ENCODE measurements around the gene TRABD2B.

The TRABD2B gene

DNA sequence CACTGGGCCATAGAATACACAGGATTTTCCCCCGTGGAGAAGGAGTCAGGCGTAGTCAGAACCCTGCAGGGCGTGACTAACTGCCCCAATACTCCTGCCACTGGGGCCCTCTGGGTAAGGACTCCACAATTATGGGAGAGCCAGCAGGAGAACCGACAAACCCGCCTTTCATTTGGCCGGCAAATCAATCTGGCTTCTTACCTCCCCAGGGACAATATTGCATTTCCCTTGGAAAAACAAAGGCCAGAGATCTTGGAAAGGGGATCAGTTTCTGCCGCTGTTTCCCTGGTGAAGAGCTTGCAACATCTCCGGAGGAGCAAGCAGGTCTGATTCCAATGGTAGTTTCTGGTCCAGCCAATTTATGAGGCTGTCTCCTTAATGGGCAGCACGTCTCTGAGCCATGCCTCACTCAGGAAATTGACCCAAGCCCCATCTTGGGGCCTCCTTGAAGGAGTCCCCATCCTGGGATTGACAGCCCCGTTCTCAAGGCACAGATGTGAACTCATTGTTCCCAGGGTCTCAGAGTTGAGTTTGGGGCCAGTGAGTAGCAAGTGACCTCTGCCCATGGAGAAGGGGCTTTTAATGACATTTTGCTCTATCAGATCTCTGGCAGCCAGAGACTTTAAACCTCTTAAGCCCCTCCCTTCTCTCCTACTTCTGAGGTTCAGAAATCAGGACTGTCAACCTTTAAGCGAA is 4.3 kb downstream of the TRABD2B start:
- no peak for DNase-seq (ENCODE audit: low read depth)

DNA sequence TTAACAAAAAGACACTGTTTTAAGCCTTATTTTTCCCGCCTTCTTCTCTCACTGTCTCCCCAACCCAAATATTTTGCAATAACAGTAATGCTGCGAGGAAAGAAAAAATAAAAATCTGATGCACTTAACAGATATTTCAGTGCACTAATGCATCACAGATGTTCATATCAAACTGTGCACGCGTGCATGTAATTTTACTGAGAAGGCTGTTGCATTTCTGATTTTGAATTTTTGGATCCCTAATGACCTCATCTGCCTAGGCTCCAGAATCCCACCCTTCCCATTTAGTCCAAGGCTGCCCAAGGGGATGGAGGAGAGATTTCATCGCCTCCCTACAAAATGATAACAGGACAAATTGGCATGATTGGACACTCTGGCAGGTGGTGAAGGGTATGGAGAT is 5.5 kb downstream of the TRABD2B start:
- DNase-seq (ENCODE audit: low read depth), result no peak

DNA sequence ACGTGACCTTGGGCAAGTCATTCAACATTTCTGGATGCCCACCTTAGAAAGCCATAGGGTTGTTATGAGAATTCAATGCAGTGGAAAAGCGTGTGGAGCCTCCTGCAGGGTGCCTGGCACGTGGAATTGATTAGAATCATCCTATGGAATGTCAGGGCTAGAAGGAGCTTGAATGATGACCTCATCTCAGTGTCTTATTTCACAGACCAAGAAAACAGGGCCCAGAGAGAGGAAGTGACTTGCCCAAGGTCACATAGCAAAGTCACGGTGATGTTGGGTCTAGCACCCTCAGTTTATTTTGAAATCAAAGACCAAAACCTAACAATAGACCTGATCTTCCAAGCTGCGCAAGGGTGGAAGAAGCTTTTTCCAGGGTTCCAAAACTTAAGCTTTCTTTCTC is 6.0 kb downstream of the TRABD2B start:
- DNase-seq (ENCODE audit: low read depth), result no peak

DNA sequence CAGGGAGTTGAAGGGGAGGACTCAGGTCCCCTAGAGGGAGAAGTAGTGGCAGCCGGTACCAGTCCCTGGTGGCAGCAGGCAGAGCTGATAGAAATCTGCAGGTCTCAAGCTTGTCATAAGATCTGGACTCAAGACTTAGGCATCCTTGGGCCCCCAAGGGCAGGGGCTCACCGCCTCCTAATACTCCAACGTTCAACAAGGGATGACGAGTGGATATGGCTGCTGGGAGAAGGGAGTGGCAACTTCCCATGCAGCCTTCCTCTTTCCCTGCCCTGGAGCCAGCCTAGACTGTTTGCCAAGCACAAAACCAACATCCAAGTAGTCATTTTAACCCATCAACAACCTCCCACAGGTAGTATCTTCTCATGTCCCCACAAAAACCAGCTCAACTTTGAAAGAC is 6.9 kb downstream of the TRABD2B start:
- no peak for DNase-seq (ENCODE audit: low read depth)

DNA sequence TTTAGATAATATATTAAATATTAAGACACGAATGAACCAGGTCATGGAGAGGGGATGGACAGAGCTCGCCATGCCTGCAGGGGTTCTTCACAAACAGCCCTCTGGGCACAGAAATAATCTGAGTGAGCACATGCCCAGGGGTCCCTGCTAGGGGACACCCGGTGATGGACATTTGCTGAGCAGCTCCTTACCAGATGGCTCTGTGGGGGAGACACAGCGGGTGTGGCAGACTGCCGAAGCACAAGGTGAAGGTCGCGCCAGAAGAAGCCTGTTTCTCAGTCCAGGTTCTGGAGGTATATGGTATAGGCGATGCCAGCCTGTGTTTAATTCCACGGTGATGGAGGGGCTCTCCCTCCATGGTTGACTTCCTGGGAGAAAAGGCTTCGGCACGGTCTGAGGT is 9.6 kb downstream of the TRABD2B start:
- DNase-seq (ENCODE audit: low read depth), result no peak

DNA sequence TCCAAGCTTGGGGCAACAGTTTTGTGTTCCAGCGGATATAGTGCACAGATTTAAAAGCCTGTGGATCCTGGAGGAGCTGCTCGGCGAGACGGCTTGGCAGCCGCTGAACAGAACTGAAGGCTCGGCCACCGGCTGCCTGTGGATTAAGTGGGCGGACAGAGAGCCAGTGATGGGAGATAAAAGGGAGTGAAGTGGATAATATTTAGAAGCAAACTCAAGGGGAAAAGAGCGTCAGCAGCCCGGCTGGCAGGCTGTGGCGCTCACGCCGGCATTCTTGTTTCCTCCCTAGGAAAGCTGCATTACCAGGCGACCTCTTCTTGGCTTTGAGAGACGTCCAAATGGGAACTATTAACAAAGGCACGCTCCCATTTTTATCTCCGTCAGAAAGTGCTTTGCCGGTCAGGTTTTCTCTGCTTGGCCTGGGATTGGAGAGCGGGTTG is 10.4 kb downstream of the TRABD2B start:
- DNase-seq (ENCODE audit: low read depth), result no peak

DNA sequence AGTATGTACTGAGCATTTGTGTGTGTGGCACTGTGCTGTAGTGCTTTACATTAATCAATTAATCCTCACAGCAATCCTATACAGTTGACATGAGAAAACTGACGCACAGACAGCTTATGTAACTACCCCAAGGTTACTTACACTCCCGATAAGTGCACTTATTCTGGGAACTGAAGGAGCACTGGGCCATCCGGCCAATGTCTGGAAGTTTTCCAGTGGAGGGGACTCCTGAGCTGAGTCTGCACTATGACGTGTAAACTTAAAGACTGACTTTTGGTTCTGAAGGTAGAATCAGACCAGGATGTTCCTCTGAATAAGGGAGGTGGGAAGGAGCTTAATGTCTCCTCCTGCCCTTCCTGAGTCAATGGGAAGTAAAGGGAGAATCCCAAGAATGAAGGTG is 12.2 kb downstream of the TRABD2B start:
- DNase-seq (ENCODE audit: low read depth), result no peak

DNA sequence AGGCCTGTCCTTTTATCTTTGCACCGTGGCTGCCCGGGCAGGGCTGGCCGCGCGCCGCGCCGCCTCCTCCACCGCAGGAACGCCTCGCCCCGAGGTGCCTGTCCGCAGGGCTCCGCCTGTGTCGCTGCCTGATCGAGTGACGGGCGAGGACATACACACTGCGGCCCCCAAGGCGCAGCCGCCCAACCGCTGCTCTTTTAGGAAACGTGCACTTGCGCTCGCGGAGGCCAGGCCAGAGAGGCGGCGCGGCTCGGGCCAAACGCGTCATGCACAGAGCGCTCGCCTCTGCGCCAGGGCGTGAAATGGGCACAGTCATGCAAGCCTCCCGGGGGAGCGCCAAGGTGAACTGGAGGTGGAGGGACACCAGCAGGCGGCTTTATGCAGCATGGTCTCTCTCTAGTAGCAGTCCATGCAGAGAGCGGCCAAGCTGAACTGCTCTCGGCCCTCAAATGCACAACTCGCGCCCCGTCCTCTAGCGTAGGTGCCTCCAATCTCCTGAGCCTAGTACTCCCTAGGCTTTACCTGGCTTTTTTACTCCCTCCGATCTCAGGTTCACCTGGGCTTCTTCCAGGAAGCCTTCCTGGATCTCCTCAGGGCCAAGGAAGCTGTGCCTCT is 12.9 kb downstream of the TRABD2B start:
- DNase-seq (ENCODE audit: low read depth), result no peak

DNA sequence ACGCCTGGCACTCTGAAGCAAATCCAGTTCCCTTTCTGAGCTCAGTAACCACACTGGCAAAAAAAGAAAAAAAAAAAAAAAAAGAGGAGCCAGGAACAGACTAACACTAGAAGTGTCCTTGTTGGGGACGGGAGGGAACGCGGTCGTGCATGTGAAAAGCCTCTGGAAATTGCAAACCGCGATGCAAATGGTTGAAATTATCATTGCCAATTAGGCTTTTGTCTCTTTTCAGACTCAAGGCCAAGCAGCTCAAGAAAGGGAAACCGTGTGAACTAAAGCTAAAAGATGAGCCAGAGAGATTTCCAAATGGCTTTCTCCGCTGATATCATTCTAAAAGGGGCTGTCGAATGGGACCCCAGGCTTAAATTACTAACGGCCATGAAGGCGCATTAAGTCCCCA is 13.5 kb downstream of the TRABD2B start:
- no peak for DNase-seq (ENCODE audit: low read depth)

DNA sequence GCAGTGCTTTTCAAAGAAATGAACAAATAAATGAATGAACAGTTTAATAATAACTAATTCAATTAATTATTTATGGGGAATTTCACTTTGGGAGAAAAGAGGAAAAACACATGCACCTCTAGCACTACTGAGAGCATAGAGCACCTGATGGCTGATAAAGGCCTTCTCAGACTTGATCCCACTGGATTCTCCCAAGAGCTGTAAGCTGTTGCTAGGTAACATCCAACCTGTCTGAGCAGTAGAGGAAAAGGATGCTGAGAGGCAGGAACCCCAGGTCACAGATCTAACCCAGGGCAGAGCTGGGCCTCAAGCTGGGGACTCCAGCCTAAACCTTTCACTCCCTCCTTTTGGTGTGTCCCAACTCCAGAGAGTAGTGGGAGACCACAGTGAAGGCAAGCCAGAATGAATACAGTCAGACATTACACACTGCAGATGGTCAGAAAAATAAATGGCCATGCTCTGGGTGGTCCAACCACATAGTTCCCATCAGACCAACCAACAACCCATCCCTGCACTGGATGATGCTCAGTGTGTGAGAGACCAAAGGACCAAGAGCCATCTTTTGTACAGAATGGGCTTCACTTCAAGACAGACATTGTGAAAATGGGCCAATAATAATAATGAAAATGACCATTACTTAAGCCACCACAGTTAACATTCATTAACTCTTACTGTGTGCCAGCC is 15.4 kb downstream of the TRABD2B start:
- no peak for DNase-seq (ENCODE audit: low read depth)

DNA sequence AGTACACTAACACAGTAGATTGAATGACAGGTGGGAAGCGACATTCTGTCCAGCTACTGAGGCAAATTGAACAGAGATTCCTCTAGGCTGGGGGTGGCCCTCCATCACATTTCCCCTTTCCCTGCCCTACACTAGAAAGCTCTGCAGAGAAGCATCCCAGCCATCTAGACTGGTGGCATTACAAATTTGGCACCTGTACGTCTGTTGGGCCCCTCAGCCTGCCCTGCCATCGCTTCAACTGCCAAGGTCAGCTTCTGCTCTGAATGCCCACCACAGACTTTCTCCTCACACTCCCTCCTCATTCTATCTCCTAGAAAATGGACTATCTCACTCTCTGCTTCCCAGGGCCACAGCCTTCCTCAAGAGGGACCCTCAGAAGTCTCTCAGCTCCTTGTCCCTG is 16.7 kb downstream of the TRABD2B start:
- no peak for DNase-seq (ENCODE audit: low read depth)

DNA sequence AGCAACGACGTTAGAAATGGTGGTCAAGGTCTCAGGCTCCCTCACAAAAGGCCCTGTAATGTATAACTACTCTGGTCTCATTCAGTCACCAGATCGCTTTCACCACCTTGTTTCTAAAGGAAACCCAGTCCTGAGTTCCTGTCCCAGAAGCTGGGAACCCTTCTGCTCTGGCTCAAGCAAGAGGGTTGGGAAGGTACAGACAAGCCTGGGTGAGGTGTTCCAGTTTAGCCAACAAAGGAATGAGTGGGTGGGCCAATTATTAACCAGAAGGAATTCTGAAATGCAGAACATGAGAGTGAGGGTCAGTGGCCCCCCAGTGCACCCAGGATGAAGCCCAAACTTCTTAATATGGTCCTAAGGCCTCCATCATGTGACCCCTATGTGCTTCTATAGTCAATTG is 17.5 kb downstream of the TRABD2B start:
- DNase-seq (ENCODE audit: low read depth), result no peak

DNA sequence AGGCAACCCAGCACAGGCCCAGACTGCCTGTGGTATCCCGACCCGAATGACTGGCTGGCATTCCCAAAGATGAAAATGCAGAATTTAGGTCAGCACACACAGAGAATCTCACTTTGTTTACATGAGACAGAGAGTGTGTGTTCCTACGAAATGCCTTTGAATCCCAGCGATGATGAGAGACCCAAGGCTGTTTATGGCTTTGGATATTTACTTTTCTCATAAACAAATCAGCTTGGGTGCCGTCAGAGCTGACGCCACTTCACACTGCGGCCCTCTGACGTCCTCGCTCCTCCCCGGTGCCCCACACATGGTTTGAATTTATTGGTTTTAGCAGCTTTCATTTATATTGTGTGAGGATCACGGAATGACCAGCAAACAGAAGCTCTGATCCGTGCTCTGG is 18.7 kb downstream of the TRABD2B start:
- DNase-seq (ENCODE audit: low read depth), result no peak

DNA sequence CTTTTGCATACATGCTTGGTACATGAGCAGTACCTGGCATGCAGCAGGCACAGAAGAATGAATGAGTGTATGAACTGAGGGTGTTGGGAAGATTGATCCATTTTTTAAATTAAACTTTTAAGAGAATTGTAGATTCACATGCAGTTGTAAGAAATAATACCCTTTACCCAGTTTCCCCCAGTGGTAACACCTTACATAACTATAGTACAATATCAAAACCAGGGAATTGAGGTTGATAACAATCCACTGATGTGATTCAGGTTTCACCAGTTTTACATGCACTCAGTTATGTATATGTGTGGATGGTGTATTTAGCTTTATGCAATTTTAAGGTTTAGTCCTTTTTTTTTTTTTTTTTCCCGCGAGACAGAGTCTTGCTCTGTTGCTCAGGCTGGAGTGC is 20.5 kb downstream of the TRABD2B start:
- no peak for DNase-seq (ENCODE audit: low read depth)

DNA sequence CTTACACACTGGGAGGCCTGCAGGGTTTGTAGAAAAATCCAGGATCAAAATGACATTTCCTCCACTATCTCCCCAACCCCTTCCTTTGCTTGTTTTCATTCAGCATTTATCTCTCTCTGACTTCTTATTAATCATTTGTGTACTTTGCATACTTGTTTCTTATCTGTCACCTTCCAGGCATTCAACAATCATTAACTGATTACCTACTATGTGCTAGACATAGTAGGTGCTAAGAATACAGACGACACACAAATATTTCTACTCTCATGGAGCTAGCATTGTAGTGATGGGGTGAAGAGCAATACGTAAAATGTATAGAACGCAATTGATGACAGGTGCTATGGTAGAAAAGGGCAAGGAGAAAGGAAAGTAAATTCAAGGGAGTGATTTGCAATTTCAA is 20.9 kb downstream of the TRABD2B start:
- no peak for DNase-seq (ENCODE audit: low read depth)

DNA sequence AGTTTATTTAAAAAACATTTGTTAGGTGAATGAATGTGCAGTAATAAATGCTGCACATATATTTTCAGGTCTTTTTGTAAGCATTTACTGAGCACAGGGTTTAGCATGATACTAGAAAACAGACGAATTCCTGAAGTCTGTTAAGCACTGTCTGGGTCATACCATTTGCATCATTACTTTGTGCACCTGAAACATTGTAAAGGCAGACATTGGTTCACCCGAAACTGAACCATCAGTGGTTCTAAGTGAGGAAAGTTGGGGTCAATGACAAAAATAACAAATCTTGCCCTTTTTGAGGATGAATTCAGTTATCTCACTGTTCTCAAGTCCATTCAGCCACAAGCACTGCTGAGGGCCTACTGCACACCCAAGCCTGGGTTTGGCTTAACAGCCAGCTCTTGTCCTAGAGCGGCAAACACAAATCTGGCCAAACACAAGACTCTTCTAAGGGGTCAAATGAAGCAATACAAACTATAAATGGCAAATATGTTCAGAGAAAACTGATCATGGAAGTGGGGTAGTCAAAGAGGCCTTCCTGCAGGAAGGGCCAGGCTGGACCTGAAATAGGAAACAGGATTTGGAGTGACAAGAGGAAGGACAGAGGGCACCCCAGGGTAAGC is 21.8 kb downstream of the TRABD2B start:
- DNase-seq (ENCODE audit: low read depth), result no peak

DNA sequence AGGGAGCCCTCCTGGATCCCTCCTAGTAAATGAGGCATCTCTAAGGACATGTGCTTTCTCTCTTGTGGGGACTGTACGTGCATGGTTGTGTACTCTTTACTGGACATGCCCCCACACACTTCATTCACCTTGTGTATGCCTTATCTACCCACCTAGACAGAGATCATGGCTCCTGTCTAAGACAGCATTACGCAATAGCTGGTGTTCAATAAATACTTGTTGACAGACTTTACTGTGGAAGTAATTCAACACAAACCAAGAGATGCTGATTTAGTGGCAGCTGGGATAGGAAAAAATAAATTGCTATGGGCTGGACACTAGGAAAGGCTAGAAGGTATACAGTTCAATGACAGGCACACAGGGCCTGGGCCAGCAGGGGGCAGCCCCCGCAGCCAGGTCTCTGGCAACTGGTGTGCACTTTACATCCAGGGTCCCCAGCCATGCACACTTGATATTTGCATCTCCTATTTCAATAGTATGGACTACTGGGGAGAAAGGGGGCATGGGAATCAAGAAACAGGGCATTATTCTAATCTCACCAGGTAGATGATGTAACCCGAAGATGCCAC is 24.2 kb downstream of the TRABD2B start:
- DNase-seq (ENCODE audit: low read depth), result no peak

DNA sequence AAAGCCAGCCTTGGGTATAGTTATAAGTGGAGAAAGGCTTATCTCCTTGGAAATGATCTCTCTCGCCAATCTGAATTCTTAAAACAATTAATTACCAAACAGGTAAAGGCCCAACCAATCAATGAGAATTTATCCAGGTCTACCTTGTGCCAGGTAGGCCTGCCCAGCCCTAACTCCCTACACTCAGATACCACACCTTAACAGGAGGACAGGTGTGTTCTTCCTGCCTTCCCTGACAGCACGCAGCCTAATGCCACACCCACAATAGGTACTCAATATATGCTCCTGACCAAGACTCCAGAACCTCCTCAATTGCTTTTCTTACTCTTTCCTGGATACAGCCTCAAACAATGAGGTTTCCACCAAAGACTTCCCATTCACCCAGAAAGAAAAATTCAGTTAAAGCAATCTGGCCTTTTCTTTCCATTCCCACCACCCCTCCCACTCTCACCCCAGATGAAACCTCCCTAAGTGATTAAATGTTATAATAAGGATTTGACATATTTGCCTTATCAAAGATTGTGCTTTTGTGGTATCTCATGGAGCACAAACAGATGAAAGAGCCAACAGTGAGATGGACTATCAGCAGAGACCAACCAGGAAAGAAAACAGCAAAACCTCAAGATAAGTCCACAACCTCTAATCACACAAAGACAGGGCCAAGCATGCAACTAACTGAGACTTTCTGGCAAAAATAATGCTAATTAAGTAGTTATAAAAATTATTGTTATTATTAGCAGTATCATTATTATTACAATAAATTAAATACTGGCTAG is 25.6 kb downstream of the TRABD2B start:
- no peak for DNase-seq (ENCODE audit: low read depth)

DNA sequence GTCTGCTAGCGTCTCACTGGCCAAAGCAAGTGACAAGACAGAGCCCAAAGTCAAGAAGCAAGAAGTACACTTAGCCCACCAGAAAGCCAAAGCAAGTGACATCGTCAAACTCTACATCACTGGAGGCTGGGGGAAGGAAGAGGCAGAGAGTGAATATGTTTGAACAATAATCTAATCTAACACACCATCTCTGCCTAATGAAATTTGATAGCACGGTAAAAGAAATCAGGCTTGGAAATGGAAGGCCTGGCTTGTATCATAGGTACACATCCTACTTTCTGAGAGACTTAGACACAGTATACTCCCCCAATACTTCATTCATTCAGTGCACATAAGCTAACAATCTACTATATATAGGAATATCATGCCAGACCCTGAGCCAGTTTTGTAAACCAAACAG is 26.3 kb downstream of the TRABD2B start:
- no peak for DNase-seq (ENCODE audit: low read depth)

DNA sequence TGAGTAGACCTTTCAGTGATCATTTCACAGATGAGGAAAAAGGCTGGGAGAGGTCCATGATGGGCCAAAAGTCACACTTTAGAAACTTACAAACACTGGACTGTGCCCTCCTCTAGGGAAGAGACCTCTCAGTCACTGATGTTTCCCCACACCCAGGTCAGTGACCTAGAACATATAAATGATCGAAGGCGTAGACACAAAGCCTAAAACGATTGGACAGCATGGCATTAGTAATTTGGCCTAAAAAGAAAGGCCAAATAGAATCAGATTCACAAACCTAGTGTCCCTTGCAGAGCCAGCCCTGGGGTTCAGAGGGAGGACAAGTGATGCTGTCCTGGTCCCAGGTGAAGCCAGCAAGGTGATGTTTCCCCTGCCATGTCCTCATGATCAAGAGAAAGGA is 27.7 kb downstream of the TRABD2B start:
- no peak for DNase-seq (ENCODE audit: low read depth)

DNA sequence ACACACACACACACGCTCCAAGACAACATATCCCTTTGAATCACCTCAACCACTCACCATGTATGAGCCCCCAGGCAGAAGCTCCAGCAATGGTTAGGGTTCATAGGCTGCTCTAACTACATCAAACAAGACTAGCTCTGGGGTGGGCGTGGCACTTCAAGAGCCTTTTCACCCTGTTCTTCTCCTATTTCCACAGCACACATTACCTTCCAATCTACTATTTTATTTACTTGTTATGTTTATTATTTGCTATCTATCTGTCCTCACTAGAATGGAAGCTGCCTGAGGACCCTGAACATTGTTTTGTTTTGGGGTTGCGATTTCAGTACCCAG is 28.7 kb downstream of the TRABD2B start:
- DNase-seq (ENCODE audit: low read depth), result no peak

DNA sequence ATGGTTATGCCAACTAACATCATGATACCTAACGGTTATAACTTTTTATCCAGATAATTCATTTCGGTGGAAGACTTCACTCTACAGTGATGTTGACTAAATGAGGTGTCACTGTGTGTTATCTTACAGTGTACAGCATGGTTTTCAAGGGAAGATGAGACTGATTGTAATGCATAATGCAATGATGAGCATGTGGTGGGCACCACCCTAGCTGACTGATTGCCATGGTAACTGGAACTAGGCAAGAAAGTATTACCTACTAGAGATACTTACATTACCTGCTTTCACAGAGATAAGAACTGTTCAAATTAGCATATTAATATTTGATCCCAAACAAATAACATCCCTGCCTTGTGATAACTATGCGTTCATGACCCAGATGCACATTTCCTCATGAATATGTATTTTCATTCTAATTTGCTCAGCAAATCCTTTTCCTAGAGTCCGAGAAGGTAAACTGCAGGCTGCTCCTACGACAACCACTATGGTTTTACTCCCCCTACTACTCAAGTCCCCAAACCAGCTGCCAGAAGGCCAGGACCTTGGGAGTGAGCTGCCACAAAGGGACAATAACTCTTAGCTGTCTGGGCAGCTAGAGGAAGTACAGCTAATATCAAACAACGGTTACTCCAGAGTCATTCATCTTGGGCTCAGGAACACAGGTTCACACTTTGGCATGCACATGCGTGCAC is 29.2 kb downstream of the TRABD2B start:
- no peak for DNase-seq (ENCODE audit: low read depth)

All from activated T-helper 9 cell treated with anti-CD3 and anti-CD28 coated beads, Interleukin-2, amount 50 U/mL, for 16 hours (primary cell).